Lower leg skin (tissue), 3 donors: ENCODE data around the gene TEX9.

ENCODE experiments used
- POLR2A ChIP-seq, 2 donors: fragments of 450-650 bp; IDR thresholded peaks; one replicate each; pipeline ENCODE4 v1.6.1; 2016 to 2017; ENCODE audit warnings: antibody characterized with exemption in 2 of 2, mild to moderate bottlenecking in 1 of 2, moderate library complexity in 1 of 2
- TF ChIP-seq, protein P1 (sequence below), 3 donors: fragments of 450-650 bp; IDR thresholded peaks; one replicate each; pipeline ENCODE4 v1.5.1; 2016; ENCODE audit warnings: antibody characterized with exemption in 3 of 3, mild to moderate bottlenecking in 3 of 3, moderate library complexity in 2 of 3

DNA sequence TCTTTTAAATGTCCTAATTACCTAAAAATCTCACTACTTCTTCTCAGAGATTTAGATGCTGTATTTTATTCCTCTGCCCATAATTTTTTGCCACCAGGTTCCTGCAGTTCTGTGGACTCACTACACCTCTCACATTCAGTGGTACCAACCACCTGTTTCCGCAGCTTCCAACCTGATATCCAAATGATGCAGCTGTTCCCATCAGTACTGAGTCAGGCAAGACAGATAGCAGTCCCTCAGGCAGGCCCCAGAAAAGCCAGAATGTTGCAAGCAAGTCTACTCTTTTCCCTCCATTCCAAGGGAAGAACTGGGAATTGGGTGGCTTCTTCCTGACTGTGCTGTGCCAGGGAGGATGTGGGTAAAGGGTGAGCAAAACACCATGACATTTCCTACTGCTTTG lies 60.8 kb downstream of the TEX9 start:
- TF ChIP-seq, protein P1, sequence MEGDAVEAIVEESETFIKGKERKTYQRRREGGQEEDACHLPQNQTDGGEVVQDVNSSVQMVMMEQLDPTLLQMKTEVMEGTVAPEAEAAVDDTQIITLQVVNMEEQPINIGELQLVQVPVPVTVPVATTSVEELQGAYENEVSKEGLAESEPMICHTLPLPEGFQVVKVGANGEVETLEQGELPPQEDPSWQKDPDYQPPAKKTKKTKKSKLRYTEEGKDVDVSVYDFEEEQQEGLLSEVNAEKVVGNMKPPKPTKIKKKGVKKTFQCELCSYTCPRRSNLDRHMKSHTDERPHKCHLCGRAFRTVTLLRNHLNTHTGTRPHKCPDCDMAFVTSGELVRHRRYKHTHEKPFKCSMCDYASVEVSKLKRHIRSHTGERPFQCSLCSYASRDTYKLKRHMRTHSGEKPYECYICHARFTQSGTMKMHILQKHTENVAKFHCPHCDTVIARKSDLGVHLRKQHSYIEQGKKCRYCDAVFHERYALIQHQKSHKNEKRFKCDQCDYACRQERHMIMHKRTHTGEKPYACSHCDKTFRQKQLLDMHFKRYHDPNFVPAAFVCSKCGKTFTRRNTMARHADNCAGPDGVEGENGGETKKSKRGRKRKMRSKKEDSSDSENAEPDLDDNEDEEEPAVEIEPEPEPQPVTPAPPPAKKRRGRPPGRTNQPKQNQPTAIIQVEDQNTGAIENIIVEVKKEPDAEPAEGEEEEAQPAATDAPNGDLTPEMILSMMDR (IDR thresholded peaks at IDR 0.05) = no peak
- TF ChIP-seq POLR2A (IDR thresholded peaks at IDR 0.05) = no peak
